Ascending aorta (tissue), 2 donors: ENCODE measurements around the gene NFXL1. TPM values are rescaled to one million over a fixed set of nuclear protein-coding genes. Genes with fewer than 3 reads are reported as not detected.
A peak's percentile ranks its signal among the peaks of the same experiment; 100 is the strongest.
"Not testable (repeated sequence)": the region's sequence is repeated elsewhere in the genome, so short reads cannot be mapped to it uniquely, and the experiment has no call there.

Experiments
- DNase-seq, 2 donors: peaks; one replicate each; pipeline ENCODE4 v3.0.0-alpha.2; 2019; ENCODE audit warnings: low spot score in 2 of 2
- H3K27ac ChIP-seq, 2 donors: fragments of 200-600 bp; sonication (generic); one replicate each; pipeline ENCODE4 v1.5.1; 2016 to 2017; ENCODE audit warnings: mild to moderate bottlenecking in 1 of 2
- H3K27me3 ChIP-seq: fragments of 200-600 bp; sonication (generic); one replicate; pipeline ENCODE4 v1.5.1; 2017
- H3K36me3 ChIP-seq, 2 donors: fragments of 200-600 bp; sonication (generic); one replicate each; pipeline ENCODE4 v1.5.1; 2016
- H3K4me1 ChIP-seq, 2 donors: fragments of 200-600 bp; sonication (generic); one replicate each; pipeline ENCODE4 v1.5.1; 2016 to 2017; ENCODE audit warnings: mild to moderate bottlenecking in 1 of 2
- H3K4me3 ChIP-seq, 2 donors: fragments of 200-600 bp; sonication (generic); one replicate each; pipeline ENCODE4 v1.5.1; 2016 to 2017; ENCODE audit warnings: mild to moderate bottlenecking in 1 of 2
- H3K9me3 ChIP-seq, 2 donors: fragments of 200-600 bp; sonication (generic); one replicate each; pipeline ENCODE4 v1.5.1; 2016
- intact Hi-C: fragments of 100-400 bp; cut with DNase I; formaldehyde crosslinking; loops from one replicate; pipeline ENCODE4 v1.15.1; 2023
- total RNA-seq: library from RNA; depleted of rRNA; stranded (reverse); fragments of >200 nt; gene quantifications from one replicate; pipeline ENCODE4 v1.1.0, GENCODE V29; 2016
- TF ChIP-seq, protein P1 (sequence below), 3 experiments: fragments of 200-600 bp in 2 of 3; fragments of 450-650 bp in 1 of 3; sonication (generic) in 2 of 3; IDR thresholded peaks; one replicate each; pipeline ENCODE4 v1.5.1; 2016 to 2019; ENCODE audit warnings: antibody characterized with exemption in 3 of 3, mild to moderate bottlenecking in 1 of 3, moderate library complexity in 1 of 3

The NFXL1 gene
- total RNA-seq, 1 donor from 2014 or later, result 5.2 TPM

GRCh38 chr4:47926667-47927258 is 12.4 kb upstream of the NFXL1 start:
- TF ChIP-seq, protein P1, sequence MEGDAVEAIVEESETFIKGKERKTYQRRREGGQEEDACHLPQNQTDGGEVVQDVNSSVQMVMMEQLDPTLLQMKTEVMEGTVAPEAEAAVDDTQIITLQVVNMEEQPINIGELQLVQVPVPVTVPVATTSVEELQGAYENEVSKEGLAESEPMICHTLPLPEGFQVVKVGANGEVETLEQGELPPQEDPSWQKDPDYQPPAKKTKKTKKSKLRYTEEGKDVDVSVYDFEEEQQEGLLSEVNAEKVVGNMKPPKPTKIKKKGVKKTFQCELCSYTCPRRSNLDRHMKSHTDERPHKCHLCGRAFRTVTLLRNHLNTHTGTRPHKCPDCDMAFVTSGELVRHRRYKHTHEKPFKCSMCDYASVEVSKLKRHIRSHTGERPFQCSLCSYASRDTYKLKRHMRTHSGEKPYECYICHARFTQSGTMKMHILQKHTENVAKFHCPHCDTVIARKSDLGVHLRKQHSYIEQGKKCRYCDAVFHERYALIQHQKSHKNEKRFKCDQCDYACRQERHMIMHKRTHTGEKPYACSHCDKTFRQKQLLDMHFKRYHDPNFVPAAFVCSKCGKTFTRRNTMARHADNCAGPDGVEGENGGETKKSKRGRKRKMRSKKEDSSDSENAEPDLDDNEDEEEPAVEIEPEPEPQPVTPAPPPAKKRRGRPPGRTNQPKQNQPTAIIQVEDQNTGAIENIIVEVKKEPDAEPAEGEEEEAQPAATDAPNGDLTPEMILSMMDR (IDR thresholded peaks at IDR 0.05), result peak; percentile 32 to 73 (median 58)
- Histone ChIP-seq H3K4me3 (peak overlapping the region; percentile 2 to 3), H3K27ac (no peak overlapping the region), H3K36me3 (no peaks in the 10 kb centered on the region), H3K4me1 (peaks cover 0 to 4% of the 10 kb centered on the region in 2 donors), H3K27me3 (no peaks in the 10 kb centered on the region), H3K9me3 (no peaks in the 10 kb centered on the region)
- intact Hi-C loops, result loop anchor here (5.0 kb wide), 2 partner anchors 161 to 216 kb away; no protein-coding TSS in a partner anchor
- no peak for DNase-seq

DNA sequence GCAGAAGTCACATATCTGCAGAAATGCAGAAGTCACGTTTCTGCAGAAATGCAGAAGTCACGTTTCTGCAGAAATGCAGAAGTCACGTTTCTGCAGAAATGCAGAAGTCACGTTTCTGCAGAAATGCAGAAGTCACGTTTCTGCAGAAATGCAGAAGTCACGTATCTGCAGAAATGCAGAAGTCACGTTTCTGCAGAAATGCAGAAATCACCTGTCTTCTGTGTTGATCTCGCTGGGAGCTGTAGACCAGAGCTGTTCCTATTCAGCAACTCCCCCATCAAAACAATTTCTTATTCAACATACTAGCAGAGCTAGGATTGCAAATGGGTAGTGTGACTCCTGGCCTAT is 8.9 kb upstream of the NFXL1 start:
- H3K36me3 ChIP-seq, H3K9me3 ChIP-seq, DNase-seq, intact Hi-C loops, H3K27me3 ChIP-seq, H3K4me3 ChIP-seq, H3K27ac ChIP-seq, H3K4me1 ChIP-seq: not testable (repeated sequence)

- intact Hi-C loops, H3K9me3 ChIP-seq, H3K36me3 ChIP-seq, H3K4me1 ChIP-seq, H3K4me3 ChIP-seq, DNase-seq, H3K27ac ChIP-seq, H3K27me3 ChIP-seq: not testable (repeated sequence)
These were observed 8.3 kb upstream of the NFXL1 start for GRCh38 chr4:47922436-47923260.

DNA sequence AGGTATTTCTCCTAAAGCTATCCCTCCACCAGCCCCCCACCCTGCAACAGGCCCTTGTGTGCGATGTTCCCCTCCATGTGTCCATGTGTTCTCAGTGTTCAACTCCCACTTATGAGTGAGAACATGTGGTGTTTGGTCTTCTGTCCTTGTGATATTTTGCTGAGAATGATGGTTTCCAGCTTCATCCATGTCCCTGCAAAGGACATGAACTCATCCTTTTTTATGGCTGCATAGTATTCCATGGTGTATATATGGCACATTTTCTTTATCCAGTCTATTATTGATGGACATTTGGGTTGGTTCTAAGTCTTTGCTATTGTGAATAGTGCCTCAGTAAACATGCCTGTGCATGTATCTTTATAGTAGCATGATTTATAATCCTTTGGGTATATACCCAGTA is 2.8 kb upstream of the NFXL1 start:
- H3K27ac ChIP-seq, H3K36me3 ChIP-seq, intact Hi-C loops, H3K4me3 ChIP-seq, H3K27me3 ChIP-seq, H3K4me1 ChIP-seq, DNase-seq, H3K9me3 ChIP-seq: not testable (repeated sequence)

- H3K36me3 ChIP-seq, result peaks cover 2 to 4% of the 10 kb centered on the region in 2 donors
- H3K4me3 ChIP-seq, result peak overlapping the region in 1 of 2 donors; percentile 82
- TF ChIP-seq, protein P1 (IDR thresholded peaks at IDR 0.05), result no peak
- intact Hi-C loops, result loop anchor here (2.0 kb wide), 3 partner anchors 15 to 425 kb away; partner anchors contain the start of genes CNGA1, NIPAL1 and SLAIN2
- H3K4me1 ChIP-seq, result no peaks in the 10 kb centered on the region
- peaks cover 0 to 6% of the 10 kb centered on the region in 2 donors for H3K9me3 ChIP-seq
- H3K27me3 ChIP-seq, result no peaks in the 10 kb centered on the region
- H3K27ac ChIP-seq, result no peak overlapping the region
- DNase-seq, result no peak
These were observed 995 bp upstream of the NFXL1 start for GRCh38 chr4:47915378-47915777.

DNA sequence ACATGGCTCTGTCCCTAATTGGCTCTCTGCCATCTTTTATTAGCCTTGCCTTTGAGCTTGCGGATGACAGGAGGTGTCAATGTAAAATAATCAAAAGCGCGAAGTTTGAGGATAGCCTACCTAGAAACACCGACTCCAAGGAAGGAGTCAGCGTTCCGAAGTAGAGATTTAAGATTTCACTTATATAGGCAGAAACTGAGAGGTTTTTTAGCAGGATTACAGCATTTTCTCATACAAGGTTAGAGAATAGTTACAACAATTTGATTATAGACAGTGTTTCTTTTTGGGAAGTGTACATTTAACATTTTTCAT is 499 bp upstream of the NFXL1 start:
- intact Hi-C loops, result loop anchor here (1.0 to 5.0 kb wide), 5 partner anchors 16 to 452 kb away; partner anchors contain the start of genes CNGA1, COMMD8, NIPAL1 and SLAIN2
- Histone ChIP-seq H3K9me3 (peaks cover 0 to 6% of the 10 kb centered on the region in 2 donors), H3K27ac (peak overlapping the region in 1 of 2 donors; percentile 19), H3K27me3 (no peaks in the 10 kb centered on the region), H3K4me1 (no peaks in the 10 kb centered on the region), H3K4me3 (peak overlapping the region; percentile 82 to 87), H3K36me3 (peaks cover 4 to 7% of the 10 kb centered on the region in 2 donors)
- TF ChIP-seq, protein P1 (IDR thresholded peaks at IDR 0.05), result no peak
- no peak for DNase-seq

- peak overlapping the region; percentile 82 to 87 for H3K4me3 ChIP-seq
- intact Hi-C loops, result loop anchor here (1.0 to 5.0 kb wide), 5 partner anchors 17 to 451 kb away; partner anchors contain the start of genes CNGA1, COMMD8, NIPAL1 and SLAIN2
- DNase-seq, result no peak
- no peaks in the 10 kb centered on the region for H3K4me1 ChIP-seq
- TF ChIP-seq, protein P1 (IDR thresholded peaks at IDR 0.05), result no peak
- peaks cover 4 to 14% of the 10 kb centered on the region in 2 donors for H3K36me3 ChIP-seq
- peak overlapping the region; percentile 61 to 70 for H3K27ac ChIP-seq
- peaks cover 0 to 6% of the 10 kb centered on the region in 2 donors for H3K9me3 ChIP-seq
- H3K27me3 ChIP-seq, result no peaks in the 10 kb centered on the region
These were observed 543 bp downstream of the NFXL1 start for GRCh38 chr4:47913861-47914219.
